ENCODE measurements around the gene ALDH2.

The ALDH2 gene

GRCh38 chr12:111768159-111768895 is 1.6 kb downstream of the ALDH2 start:
- peaks cover 6% of the 10 kb centered on the region for H3K4me1 Mint-ChIP-seq (ENCODE audit: low read depth)
- H3K9me3 Mint-ChIP-seq = no peaks in the 10 kb centered on the region
- no peak overlapping the region for H3K27ac Mint-ChIP-seq
- H3K36me3 Mint-ChIP-seq (ENCODE audit: low read depth) = peaks cover 2% of the 10 kb centered on the region
- peak overlapping the region; percentile 17 for H3K4me3 Mint-ChIP-seq
- peaks cover 46% of the 10 kb centered on the region for H3K27me3 Mint-ChIP-seq (ENCODE audit: low read depth)

GRCh38 chr12:111769599-111769998 is 2.9 kb downstream of the ALDH2 start:
- H3K4me1 Mint-ChIP-seq (ENCODE audit: low read depth) = peaks cover 6% of the 10 kb centered on the region
- H3K27ac Mint-ChIP-seq = no peak overlapping the region
- H3K4me3 Mint-ChIP-seq = no peak overlapping the region
- peaks cover 37% of the 10 kb centered on the region for H3K27me3 Mint-ChIP-seq (ENCODE audit: low read depth)
- H3K9me3 Mint-ChIP-seq = no peaks in the 10 kb centered on the region
- peaks cover 2% of the 10 kb centered on the region for H3K36me3 Mint-ChIP-seq (ENCODE audit: low read depth)

- H3K27ac Mint-ChIP-seq = no peak overlapping the region
- no peaks in the 10 kb centered on the region for H3K36me3 Mint-ChIP-seq (ENCODE audit: low read depth)
- peaks cover 2% of the 10 kb centered on the region for H3K4me1 Mint-ChIP-seq (ENCODE audit: low read depth)
- H3K9me3 Mint-ChIP-seq = no peaks in the 10 kb centered on the region
- H3K27me3 Mint-ChIP-seq (ENCODE audit: low read depth) = peaks cover 13% of the 10 kb centered on the region
- H3K4me3 Mint-ChIP-seq = no peak overlapping the region
Measured at GRCh38 chr12:111773801-111774551, 7.2 kb downstream of the ALDH2 start.

- peaks cover 2% of the 10 kb centered on the region for H3K4me1 Mint-ChIP-seq (ENCODE audit: low read depth)
- no peak overlapping the region for H3K4me3 Mint-ChIP-seq
- H3K27ac Mint-ChIP-seq = no peak overlapping the region
- H3K9me3 Mint-ChIP-seq = no peaks in the 10 kb centered on the region
- no peaks in the 10 kb centered on the region for H3K36me3 Mint-ChIP-seq (ENCODE audit: low read depth)
- peaks cover 9% of the 10 kb centered on the region for H3K27me3 Mint-ChIP-seq (ENCODE audit: low read depth)
Measured at GRCh38 chr12:111775205-111776193, 8.8 kb downstream of the ALDH2 start.

GRCh38 chr12:111776836-111777344 is 10.2 kb downstream of the ALDH2 start:
- Mint-ChIP-seq H3K9me3 (no peaks in the 10 kb centered on the region), H3K36me3 (ENCODE audit: low read depth) (no peaks in the 10 kb centered on the region), H3K27me3 (ENCODE audit: low read depth) (peaks cover 9% of the 10 kb centered on the region), H3K4me1 (ENCODE audit: low read depth) (peaks cover 2% of the 10 kb centered on the region), H3K4me3 (no peak overlapping the region), H3K27ac (no peak overlapping the region)

- Mint-ChIP-seq H3K4me1 (ENCODE audit: low read depth) (peaks cover 2% of the 10 kb centered on the region), H3K27ac (no peak overlapping the region)
Measured at GRCh38 chr12:111777345-111778045, 10.8 kb downstream of the ALDH2 start.

GRCh38 chr12:111780166-111780565 is 13.4 kb downstream of the ALDH2 start:
- Mint-ChIP-seq H3K27ac (no peak overlapping the region), H3K36me3 (ENCODE audit: low read depth) (no peaks in the 10 kb centered on the region), H3K4me1 (ENCODE audit: low read depth) (peaks cover 2% of the 10 kb centered on the region), H3K9me3 (no peaks in the 10 kb centered on the region), H3K27me3 (ENCODE audit: low read depth) (peaks cover 2% of the 10 kb centered on the region), H3K4me3 (no peak overlapping the region)

More at GRCh38 chr12:111777345-111778045, 10.8 kb downstream of the ALDH2 start:
- H3K27me3 Mint-ChIP-seq (ENCODE audit: low read depth) = peaks cover 9% of the 10 kb centered on the region
- H3K9me3 Mint-ChIP-seq = no peaks in the 10 kb centered on the region
- no peak overlapping the region for H3K4me3 Mint-ChIP-seq
- H3K36me3 Mint-ChIP-seq (ENCODE audit: low read depth) = no peaks in the 10 kb centered on the region

GRCh38 chr12:111780615-111781014 is 13.9 kb downstream of the ALDH2 start:
- Mint-ChIP-seq H3K27me3 (ENCODE audit: low read depth) (no peaks in the 10 kb centered on the region), H3K9me3 (no peaks in the 10 kb centered on the region), H3K4me3 (no peak overlapping the region), H3K36me3 (ENCODE audit: low read depth) (no peaks in the 10 kb centered on the region), H3K27ac (no peak overlapping the region), H3K4me1 (ENCODE audit: low read depth) (peaks cover 1% of the 10 kb centered on the region)

GRCh38 chr12:111781085-111781658 is 14.4 kb downstream of the ALDH2 start:
- H3K4me3 Mint-ChIP-seq = no peak overlapping the region
- H3K36me3 Mint-ChIP-seq (ENCODE audit: low read depth) = no peaks in the 10 kb centered on the region
- H3K27me3 Mint-ChIP-seq (ENCODE audit: low read depth) = no peaks in the 10 kb centered on the region
- no peaks in the 10 kb centered on the region for H3K9me3 Mint-ChIP-seq
- no peaks in the 10 kb centered on the region for H3K4me1 Mint-ChIP-seq (ENCODE audit: low read depth)
- no peak overlapping the region for H3K27ac Mint-ChIP-seq

- H3K4me3 Mint-ChIP-seq = no peak overlapping the region
- H3K27ac Mint-ChIP-seq = no peak overlapping the region
- no peaks in the 10 kb centered on the region for H3K4me1 Mint-ChIP-seq (ENCODE audit: low read depth)
- H3K36me3 Mint-ChIP-seq (ENCODE audit: low read depth) = no peaks in the 10 kb centered on the region
- no peaks in the 10 kb centered on the region for H3K9me3 Mint-ChIP-seq
- H3K27me3 Mint-ChIP-seq (ENCODE audit: low read depth) = no peaks in the 10 kb centered on the region
Measured at GRCh38 chr12:111783046-111783445, 16.3 kb downstream of the ALDH2 start.

- H3K4me1 Mint-ChIP-seq (ENCODE audit: low read depth) = no peaks in the 10 kb centered on the region
- no peak overlapping the region for H3K27ac Mint-ChIP-seq
- no peaks in the 10 kb centered on the region for H3K36me3 Mint-ChIP-seq (ENCODE audit: low read depth)
- H3K27me3 Mint-ChIP-seq (ENCODE audit: low read depth) = no peaks in the 10 kb centered on the region
- H3K9me3 Mint-ChIP-seq = no peaks in the 10 kb centered on the region
- H3K4me3 Mint-ChIP-seq = no peak overlapping the region
Measured at GRCh38 chr12:111784953-111785352, 18.2 kb downstream of the ALDH2 start.

GRCh38 chr12:111785651-111786050 is 18.9 kb downstream of the ALDH2 start:
- Mint-ChIP-seq H3K4me1 (ENCODE audit: low read depth) (no peaks in the 10 kb centered on the region), H3K27ac (no peak overlapping the region), H3K36me3 (ENCODE audit: low read depth) (no peaks in the 10 kb centered on the region), H3K9me3 (no peaks in the 10 kb centered on the region), H3K4me3 (no peak overlapping the region), H3K27me3 (ENCODE audit: low read depth) (no peaks in the 10 kb centered on the region)

- Mint-ChIP-seq H3K4me1 (ENCODE audit: low read depth) (no peaks in the 10 kb centered on the region), H3K27me3 (ENCODE audit: low read depth) (no peaks in the 10 kb centered on the region), H3K4me3 (no peak overlapping the region), H3K36me3 (ENCODE audit: low read depth) (no peaks in the 10 kb centered on the region), H3K9me3 (no peaks in the 10 kb centered on the region), H3K27ac (no peak overlapping the region)
Measured at GRCh38 chr12:111788178-111788654, 21.5 kb downstream of the ALDH2 start.
